ENCODE results near the gene SARDH.
"Not testable (repeated sequence)": the region's sequence is repeated elsewhere in the genome, so short reads cannot be mapped to it uniquely, and the experiment has no call there.

Gene SARDH

GRCh38 chr9:133775291-133775690 is 37.1 kb upstream of the SARDH start:
- DNase-seq, result no peak

GRCh38 chr9:133774799-133775198 is 36.6 kb upstream of the SARDH start:
- DNase-seq, result no peak

- no peak for DNase-seq
Measured at GRCh38 chr9:133773889-133774655, 35.9 kb upstream of the SARDH start.

- DNase-seq, result no peak
Measured at GRCh38 chr9:133772581-133772980, 34.4 kb upstream of the SARDH start.

GRCh38 chr9:133771486-133772482 is 33.6 kb upstream of the SARDH start:
- DNase-seq, result no peak

GRCh38 chr9:133770076-133770777 is 32.1 kb upstream of the SARDH start:
- no peak for DNase-seq

- no peak for DNase-seq
Measured at GRCh38 chr9:133769511-133770075, 31.4 kb upstream of the SARDH start.

GRCh38 chr9:133768859-133769510 is 30.8 kb upstream of the SARDH start:
- DNase-seq, result no peak

GRCh38 chr9:133768371-133768858 is 30.3 kb upstream of the SARDH start:
- no peak for DNase-seq

- no peak for DNase-seq
Measured at GRCh38 chr9:133767625-133768024, 29.5 kb upstream of the SARDH start.

- no peak for DNase-seq
Measured at GRCh38 chr9:133767008-133767407, 28.9 kb upstream of the SARDH start.

- not testable (repeated sequence) for DNase-seq
Measured at GRCh38 chr9:133766234-133766633, 28.1 kb upstream of the SARDH start.

- DNase-seq, result no peak
Measured at GRCh38 chr9:133763272-133764183, 25.4 kb upstream of the SARDH start.

GRCh38 chr9:133762488-133763271 is 24.5 kb upstream of the SARDH start:
- DNase-seq, result no peak

GRCh38 chr9:133761641-133762248 is 23.6 kb upstream of the SARDH start:
- DNase-seq, result no peak

GRCh38 chr9:133760713-133761290 is 22.6 kb upstream of the SARDH start:
- no peak for DNase-seq

- no peak for DNase-seq
Measured at GRCh38 chr9:133759946-133760345, 21.8 kb upstream of the SARDH start.

- DNase-seq, result no peak
Measured at GRCh38 chr9:133759146-133759900, 21.2 kb upstream of the SARDH start.

GRCh38 chr9:133758228-133758627 is 20.1 kb upstream of the SARDH start:
- DNase-seq, result no peak
